ENCODE data around the gene TSR3. TPM values are rescaled to one million over a fixed set of nuclear protein-coding genes. Genes with fewer than 3 reads are reported as not detected.
A peak's percentile ranks its signal among the peaks of the same experiment; 100 is the strongest.

Gene TSR3
- total RNA-seq: 10 to 100 TPM; 70.5 to 98.8 TPM

GRCh38 chr16:1351582-1352362 is at the start of gene TSR3, which contains the start of gene GNPTG:
TSS of gene TSR3 (minus strand) at chr16:1351878. CDS start at chr16:1351804, 74 bp downstream.
TSS of gene GNPTG (plus strand) at chr16:1351931. CDS start at chr16:1351966, 35 bp downstream.
- intact Hi-C loops (cut with DNase I): no loop called here

GRCh38 chr16:1401061-1401757 is 49.5 kb upstream of the TSR3 start:
- Histone ChIP-seq H3K27ac (no peak overlapping the region), H3K27me3 (no peaks in the 10 kb centered on the region), H3K9me3 (no peaks in the 10 kb centered on the region), H3K4me3 (no peak overlapping the region), H3K36me3 (replicated peaks in 1 of 2; ENCODE audit: insufficient read depth in 1 of 2, low read depth in 2 of 2) (peaks cover 0 to 18% of the 10 kb centered on the region in 2 donors), H3K4me1 (no peaks in the 10 kb centered on the region)
- 89 to 95% methylated on average over 4 to 26 of the region's 29 CpGs for WGBS, 2 donors
- no peak for ATAC-seq
- no peak for DNase-seq
- intact Hi-C loops (cut with DNase I): no loop called here
- TF ChIP-seq CTCF (IDR thresholded peaks at IDR 0.05): no peak
- no peak for TF ChIP-seq POLR2A (IDR thresholded peaks at IDR 0.05)

More at GRCh38 chr16:1351582-1352362, at the start of gene TSR3, which contains the start of gene GNPTG:
- Histone ChIP-seq H3K4me1 (peaks cover 40% of the 10 kb centered on the region), H3K9me3 (no peaks in the 10 kb centered on the region), H3K4me3 (peak within 1 kb of the TSS; percentile 89 to 93), H3K27me3 (no peaks in the 10 kb centered on the region), H3K27ac (peak within 1 kb of the TSS in 3 of 4 donors; percentile 7 to 71 (median 63)), H3K36me3 (replicated peaks in 1 of 2; ENCODE audit: insufficient read depth in 1 of 2, low read depth in 2 of 2) (peaks cover 3 to 5% of the 10 kb centered on the region in 2 donors)
- DNase-seq (peak; percentile 84 to 90 (median 84)), ATAC-seq (peak; percentile 86)
- TF ChIP-seq CTCF (IDR thresholded peaks at IDR 0.05) (peak in 1 of 7 experiments; percentile 24), POLR2A (IDR thresholded peaks at IDR 0.05) (peak; percentile 31 to 48 (median 46))
- WGBS, 2 donors: 0% methylated on average over 7 to 95 of the region's 98 CpGs

- Histone ChIP-seq H3K4me1 (no peaks in the 10 kb centered on the region), H3K36me3 (replicated peaks in 1 of 2; ENCODE audit: insufficient read depth in 1 of 2, low read depth in 2 of 2) (peaks cover 0 to 18% of the 10 kb centered on the region in 2 donors), H3K27me3 (no peaks in the 10 kb centered on the region), H3K9me3 (no peaks in the 10 kb centered on the region), H3K4me3 (no peak overlapping the region), H3K27ac (no peak overlapping the region)
- 93 to 95% methylated on average over 15 to 29 of the region's 38 CpGs for WGBS, 2 donors
- ATAC-seq (no peak), DNase-seq (no peak)
- TF ChIP-seq POLR2A (IDR thresholded peaks at IDR 0.05) (no peak), CTCF (IDR thresholded peaks at IDR 0.05) (no peak)
- intact Hi-C loops (cut with DNase I): no loop called here
Observed at GRCh38 chr16:1398826-1399581, 47.3 kb upstream of the TSR3 start.

- H3K36me3 ChIP-seq (replicated peaks in 1 of 2; ENCODE audit: insufficient read depth in 1 of 2, low read depth in 2 of 2): peaks cover 0 to 18% of the 10 kb centered on the region in 2 donors
- no peaks in the 10 kb centered on the region for H3K9me3 ChIP-seq
- ATAC-seq: no peak
- TF ChIP-seq POLR2A (IDR thresholded peaks at IDR 0.05) (no peak), CTCF (IDR thresholded peaks at IDR 0.05) (no peak)
- no peaks in the 10 kb centered on the region for H3K4me1 ChIP-seq
- H3K27me3 ChIP-seq: no peaks in the 10 kb centered on the region
- intact Hi-C loops (cut with DNase I): no loop called here
- H3K27ac ChIP-seq: no peak overlapping the region
- DNase-seq: no peak
- no peak overlapping the region for H3K4me3 ChIP-seq
- WGBS, 2 donors: 91 to 94% methylated on average over 8 to 9 of the region's 9 CpGs
Observed at GRCh38 chr16:1398351-1398750, 46.7 kb upstream of the TSR3 start.

All from body of pancreas (tissue), 4 donors.